Kidney glomerular epithelial cell (primary cell): Measurements from ENCODE around the gene RGS11.
A peak's percentile ranks its signal among the peaks of the same experiment; 100 is the strongest.
"Not testable (repeated sequence)": the region's sequence is repeated elsewhere in the genome, so short reads cannot be mapped to it uniquely, and the experiment has no call there.

Source experiments
- DNase-seq: peaks from one replicate; lab custom pipeline; 2025; lab: John Stamatoyannopoulos, UW

RGS11 gene

DNA sequence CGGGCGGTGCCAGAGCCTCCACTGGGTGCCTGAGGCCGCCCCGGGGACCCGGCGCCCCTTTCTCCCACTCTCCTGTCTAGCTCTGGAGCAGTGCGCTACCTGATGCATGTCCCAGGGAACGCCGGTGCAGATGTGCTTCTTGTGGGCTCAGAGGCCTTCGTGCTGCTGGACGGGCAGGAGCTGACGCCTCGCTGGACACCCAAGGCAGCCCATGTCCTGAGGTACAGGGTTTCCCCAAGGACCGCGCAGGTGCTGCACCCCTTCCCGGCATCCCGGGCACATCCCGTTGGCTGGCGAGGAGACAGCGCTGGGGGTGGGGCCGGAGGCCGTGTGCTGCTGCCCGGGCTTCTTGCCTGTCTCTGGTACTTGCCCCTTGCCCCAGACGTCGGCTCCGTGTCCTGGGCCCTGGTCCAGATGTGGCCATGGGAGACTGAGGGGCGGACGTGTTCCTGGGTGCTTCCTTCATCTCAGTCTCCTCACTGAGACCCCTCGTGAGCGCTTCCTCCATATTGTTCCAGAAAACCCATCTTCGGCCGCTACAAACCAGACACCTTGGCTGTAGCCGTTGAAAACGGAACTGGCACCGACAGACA is 12.5 kb downstream of the RGS11 start:
- DNase-seq, result no peak

DNA sequence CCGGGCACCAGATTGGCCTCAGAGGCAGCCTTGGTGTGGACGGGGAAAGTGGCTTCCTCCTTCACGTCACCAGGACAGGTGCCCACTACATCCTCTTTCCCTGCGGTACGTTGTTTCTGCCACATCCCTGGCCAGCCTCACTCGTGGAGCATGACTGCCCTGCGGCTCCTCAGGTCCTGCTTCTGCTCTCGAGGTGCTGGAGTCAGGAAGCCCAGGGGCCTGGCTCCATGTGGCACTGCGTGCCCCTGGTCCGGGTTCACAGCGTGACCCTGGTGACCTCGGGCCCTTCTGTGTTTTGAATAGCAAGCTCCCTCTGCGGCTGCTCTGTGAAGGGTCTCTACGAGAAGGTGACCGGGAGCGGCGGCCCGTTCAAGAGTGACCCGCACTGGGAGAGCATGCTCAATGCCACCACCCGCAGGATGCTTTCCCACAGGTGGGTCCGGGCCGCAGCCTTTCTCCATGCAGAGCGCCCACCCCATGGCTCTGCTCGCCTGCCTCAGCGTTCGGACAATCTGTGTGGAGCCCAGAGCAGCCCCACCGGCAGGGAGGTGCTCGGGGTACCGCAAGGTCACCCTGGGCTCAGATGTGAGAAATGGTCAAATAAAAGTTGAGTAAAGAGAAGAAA is 13.5 kb downstream of the RGS11 start:
- DNase-seq, result no peak

DNA sequence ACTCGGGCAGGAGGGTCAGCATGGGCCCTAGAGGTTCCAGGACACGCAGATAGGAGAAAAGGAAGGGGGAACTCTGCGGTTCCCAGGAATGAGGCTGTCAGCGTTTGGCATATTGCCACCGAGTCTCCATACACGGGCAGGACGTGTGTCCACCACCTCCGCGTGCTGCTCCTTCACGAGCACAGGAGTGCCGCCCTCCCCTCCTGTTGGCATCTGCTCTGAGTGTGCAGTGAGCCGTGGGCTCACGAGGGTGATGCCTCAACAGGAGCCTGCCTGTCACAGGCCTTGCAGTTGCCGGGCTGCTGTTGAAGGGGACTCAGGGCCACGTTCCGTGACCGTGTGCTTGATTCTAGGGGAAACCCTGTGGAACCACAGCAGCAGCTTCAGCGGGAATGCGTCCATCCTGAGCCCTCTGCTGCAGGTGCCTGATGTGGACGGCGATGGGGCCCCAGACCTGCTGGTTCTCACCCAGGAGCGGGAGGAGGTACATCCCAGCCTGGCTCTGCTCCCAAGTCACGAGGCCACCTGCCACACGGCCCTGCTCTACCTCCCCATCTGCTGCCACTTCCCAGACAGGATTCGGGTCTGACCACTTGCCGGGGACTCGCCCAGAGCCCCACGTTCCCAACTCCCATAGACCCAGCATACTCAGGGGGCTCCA is 14.6 kb downstream of the RGS11 start:
- DNase-seq, result no peak

GRCh38 chr16:260326-260725 is 15.4 kb downstream of the RGS11 start:
- no peak for DNase-seq

DNA sequence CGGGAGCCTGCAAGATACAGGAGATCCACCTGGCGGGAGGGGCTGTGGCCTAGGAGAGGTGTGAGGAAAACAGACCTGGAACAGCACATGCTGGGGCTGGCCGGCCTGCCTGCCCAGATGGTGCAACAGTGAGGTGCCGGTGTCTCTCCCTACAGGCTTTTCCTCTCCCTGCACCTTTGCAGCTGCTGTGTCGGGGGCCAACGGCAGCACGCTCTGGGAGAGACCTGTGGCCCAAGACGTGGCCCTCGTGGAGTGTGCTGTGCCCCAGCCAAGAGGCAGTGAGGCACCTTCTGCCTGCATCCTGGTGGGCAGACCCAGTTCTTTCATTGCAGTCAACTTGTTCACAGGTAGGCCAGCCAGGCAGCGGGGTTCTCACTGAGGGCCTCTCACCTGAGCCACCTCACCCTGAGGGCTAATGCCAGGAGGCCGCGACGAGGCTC is 15.9 kb downstream of the RGS11 start:
- DNase-seq, result no peak

DNA sequence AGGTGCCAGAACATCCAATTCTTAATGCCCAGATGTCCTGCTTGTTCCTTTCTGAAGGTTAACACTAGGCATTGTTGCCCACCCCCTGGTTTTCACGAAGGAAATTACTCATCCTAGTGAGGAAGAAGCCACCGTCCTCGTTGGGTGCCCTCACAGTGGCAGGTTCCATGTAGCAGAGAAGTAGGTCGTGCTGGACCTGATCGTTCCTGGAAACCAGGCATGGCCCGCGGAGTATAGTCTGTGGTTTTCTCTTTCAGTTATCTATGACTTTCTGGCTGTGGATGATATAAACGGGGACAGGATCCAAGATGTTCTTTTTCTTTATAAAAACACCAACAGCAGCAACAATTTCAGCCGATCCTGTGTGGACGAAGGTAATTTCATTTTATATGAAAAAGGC is 16.5 kb downstream of the RGS11 start:
- no peak for DNase-seq

GRCh38 chr16:258091-258490 is 17.7 kb downstream of the RGS11 start:
- DNase-seq, result not testable (repeated sequence)

- DNase-seq, result no peak
Observed at GRCh38 chr16:255183-255582, 20.6 kb downstream of the RGS11 start.

GRCh38 chr16:254461-254860 is 21.3 kb downstream of the RGS11 start:
- no peak for DNase-seq

- DNase-seq, result no peak
Observed at GRCh38 chr16:253833-254232, 21.9 kb downstream of the RGS11 start.

- no peak for DNase-seq
Observed at GRCh38 chr16:252366-253337, 23.1 kb downstream of the RGS11 start.

DNA sequence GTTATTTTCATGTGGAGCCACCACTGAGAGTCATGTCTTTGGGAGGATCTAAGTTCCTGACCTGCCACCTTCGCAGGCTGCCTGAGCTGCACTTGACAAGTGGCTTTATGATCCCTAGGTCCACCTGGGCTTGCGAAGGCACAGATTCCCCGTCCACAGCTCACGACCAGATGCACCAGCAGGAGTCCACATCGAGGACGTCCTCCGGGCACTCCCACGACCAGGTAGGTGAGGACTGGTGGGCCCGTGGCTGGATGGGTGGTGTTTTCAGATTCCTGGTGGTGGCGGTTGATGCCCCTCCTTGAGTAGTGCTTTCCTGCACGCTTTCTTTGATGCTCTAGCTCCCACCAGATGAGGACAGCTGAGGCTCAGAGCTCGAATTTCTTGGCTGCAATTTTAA is 26.3 kb downstream of the RGS11 start:
- no peak for DNase-seq

DNA sequence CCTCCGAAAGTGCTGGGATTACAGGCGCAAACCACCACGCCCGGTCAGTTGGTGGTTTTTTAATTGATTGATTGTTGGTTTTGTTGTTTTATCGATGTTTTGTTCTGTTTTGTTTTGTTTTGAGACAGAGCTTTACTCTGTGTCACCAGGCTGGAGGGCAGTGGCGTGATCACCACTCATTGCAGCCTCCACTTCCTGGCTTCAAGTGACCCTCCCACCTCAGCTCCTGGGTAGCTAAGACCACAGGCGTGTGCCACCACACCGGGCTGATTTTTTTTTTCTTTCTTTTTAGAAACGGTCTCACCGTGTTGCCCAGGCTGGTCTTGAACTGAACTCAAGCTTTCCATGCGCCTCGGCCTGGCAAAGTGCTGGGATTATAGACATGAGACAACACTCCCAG is 28.7 kb downstream of the RGS11 start:
- DNase-seq, result no peak

- no peak for DNase-seq
Observed at GRCh38 chr16:245105-245504, 30.6 kb downstream of the RGS11 start.

GRCh38 chr16:243348-243747 is 32.4 kb downstream of the RGS11 start:
- no peak for DNase-seq

DNA sequence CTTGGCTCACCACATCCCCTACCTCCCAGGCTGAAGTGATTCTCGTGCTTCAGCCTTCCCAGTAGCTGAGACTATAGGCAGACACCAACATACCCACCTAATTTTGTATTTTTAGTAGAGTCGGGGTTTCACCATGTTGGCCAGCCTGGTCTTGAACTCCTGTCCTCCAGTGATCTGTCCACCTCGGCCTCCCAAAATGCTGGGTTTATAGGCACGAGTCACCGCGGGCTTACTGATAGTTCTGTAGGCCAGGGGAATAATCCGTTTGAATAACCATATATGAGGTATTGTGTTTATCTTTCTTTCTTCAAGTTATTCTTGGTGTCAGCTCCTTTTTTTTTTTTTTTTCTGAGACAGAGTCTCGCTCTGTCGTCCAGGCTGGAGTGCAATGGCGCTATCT is 33.5 kb downstream of the RGS11 start:
- no peak for DNase-seq

DNA sequence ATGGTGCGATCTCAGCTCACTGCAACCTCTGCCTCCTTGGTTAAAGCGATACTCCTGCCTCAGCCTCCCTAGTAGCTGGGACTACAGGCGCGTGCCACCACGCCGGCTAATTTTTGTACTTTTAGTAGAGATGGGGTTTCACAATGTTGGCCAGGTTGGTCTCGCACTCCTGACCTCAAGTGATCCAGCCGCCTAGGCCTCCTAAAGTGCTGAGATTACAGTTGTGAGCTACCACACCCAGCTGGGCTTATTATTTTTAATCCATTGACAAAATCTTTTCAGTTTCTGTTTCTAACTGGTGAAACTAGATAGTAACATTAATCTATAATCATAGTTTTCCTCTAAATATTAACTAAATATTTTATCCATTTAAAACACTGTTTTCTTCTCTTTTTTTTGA is 35.2 kb downstream of the RGS11 start:
- DNase-seq, result no peak

DNA sequence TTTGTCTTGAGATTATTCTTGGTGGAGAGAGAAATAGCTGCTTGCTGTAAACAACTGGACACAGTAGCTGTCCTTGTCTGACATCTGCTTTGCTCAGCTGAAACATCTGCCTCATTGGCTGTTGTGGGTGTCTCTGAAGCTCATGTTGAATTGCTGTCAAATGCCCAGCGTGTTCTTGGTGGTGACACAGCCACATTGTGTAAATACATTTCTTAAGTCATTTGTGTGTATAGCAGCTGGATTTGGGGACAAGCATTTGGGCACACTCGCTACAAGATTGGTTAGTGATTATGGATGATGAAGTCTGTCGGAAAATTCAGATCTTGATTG is 35.8 kb downstream of the RGS11 start:
- no peak for DNase-seq

DNA sequence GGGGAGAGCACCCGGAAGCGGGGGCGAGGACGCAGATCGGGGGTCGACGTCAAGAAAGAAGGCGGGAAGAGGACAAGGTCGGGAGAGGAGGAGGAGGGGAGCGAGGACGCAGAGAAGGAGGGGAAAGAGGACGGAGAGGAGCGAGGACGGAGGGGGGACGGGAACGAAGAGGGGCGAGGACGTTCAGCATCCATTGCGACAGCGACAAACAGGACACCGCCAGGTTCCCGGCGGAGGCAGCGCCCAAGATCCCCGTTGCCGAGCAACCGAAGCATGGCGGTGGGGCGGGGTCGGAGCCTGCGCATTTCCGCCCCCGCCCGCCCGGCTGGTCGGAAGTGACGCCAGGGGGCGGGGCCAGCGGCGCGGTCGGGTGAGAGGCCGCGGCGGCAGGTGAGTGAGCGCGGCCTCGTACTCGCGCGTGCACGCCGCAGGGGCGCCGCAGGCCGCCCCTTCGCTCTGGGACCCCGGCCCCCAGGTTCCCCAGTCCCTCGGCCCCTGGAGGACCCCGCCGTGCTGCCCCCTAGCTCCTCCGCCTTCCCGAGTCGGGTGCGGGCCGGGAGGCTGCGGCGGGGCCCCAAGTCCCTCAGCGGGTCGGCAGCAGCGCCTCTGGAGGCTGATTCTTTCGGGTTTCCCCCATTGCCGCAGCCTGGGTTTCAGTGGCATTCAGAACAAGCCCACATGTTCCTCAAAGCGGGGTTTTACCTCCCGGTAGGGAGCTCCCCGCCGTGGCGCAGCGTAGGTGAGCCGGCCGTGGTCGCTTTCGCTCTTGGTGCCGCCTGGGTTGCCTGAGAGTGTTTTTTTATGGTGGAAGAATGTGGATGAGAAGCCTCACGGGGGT is 41.1 kb downstream of the RGS11 start, which contains the start of gene FAM234A:
TSS of gene FAM234A (plus strand) at position 354 of the 838 bp plus-strand sequence. CDS start 19,593 bp downstream, outside the sequence.
- DNase-seq, result peak; percentile 63

GRCh38 chr16:230949-231348 is 44.8 kb downstream of the RGS11 start:
- DNase-seq, result no peak

DNA sequence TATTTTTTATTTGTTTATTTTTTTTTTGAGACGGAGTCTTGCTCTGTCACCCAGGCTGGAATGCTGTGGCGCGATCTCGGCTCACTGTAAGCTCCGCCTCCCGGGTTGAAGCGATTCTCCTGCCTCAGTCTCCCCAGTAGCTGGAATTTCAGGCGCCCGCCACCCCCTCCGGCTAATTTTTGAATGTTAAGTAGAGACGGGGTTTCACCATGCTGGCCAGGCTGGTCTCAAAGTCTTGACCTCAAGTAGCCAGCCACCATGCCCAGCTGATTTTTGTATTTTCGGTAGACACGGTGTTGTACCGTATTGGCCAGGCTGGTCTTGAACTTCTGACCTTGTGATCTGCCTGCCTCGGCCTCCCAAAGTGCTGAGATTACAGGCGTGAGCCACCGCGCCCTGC is 45.4 kb downstream of the RGS11 start:
- DNase-seq, result not testable (repeated sequence)
